Keratinocyte (primary cell): ENCODE data around the gene TRIM59.

Experiments
- CTCF ChIP-seq, 3 experiments: IDR thresholded peaks in 1 of 3; conservative IDR thresholded peaks in 1 of 3; optimal IDR thresholded peaks in 1 of 3; 2 replicates in 2 of 3; 3 replicates in 1 of 3; pipeline versions ENCODE3 to v1.5.1; 2011; ENCODE audit warnings: low read length in 3 of 3, mild to moderate bottlenecking in 3 of 3, moderate library complexity in 2 of 3, control low read depth in 1 of 3, inconsistent platforms in 1 of 3; ENCODE audit not compliant: insufficient read depth in 2 of 3; ENCODE audit errors: extremely low read depth in 1 of 3
- EZH2 ChIP-seq: IDR thresholded peaks from one replicate; pipeline ENCODE4 v1.6.1; 2012; ENCODE audit warnings: inconsistent platforms, mild to moderate bottlenecking, low read length, moderate library complexity

GRCh38 chr3:160400702-160401150 lies 48.9 kb downstream of the TRIM59 start:
- TF ChIP-seq CTCF (optimal IDR thresholded peaks at IDR 0.05 in 1 of 3, IDR thresholded peaks at IDR 0.05 in 1 of 3, conservative IDR thresholded peaks at IDR 0.05 in 1 of 3; ENCODE audit: extremely low read depth in 1 of 3, insufficient read depth in 2 of 3, low read length in 3 of 3) (no peak), EZH2 (no peak)
